GM15510 (cell line): ENCODE data around the gene FMNL3.

Experiments used
- POLR2A ChIP-seq: IDR thresholded peaks from 3 replicates; pipeline ENCODE4 v1.6.1; 2011; ENCODE audit warnings: borderline replicate concordance; ENCODE audit not compliant: insufficient read length; ENCODE audit errors: extremely low read depth

The FMNL3 gene

DNA sequence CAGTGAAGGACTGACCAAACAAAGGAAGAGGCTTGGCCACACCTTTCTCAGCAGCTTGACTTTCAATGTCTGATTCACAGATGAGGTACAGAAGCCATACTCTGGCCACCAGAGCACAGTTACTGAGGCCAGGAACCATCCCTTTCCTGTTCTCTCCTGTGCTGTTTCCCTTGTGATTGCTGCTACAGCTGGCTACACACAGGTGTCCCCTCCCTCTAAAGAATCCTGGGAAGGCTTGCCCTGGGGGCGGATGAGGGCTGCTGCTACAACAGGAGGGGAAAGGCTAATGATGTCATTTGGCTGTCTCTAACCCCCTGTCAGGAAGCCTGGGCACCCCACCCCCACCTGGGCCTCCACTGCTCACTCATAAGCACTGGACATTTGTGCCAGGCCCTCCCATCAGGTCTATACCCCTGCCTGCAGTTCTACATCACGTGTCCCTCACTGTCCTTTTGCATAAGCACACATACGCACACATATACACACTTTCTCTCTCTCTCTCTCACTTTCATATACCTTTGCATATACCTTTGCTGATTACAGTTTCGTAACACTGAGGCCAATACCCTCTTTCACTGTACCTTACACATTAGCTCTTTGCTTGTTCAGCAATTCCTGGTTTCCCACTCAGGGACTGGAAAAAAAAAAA, 42.5 kb downstream of the FMNL3 start:
- no peak for TF ChIP-seq POLR2A

DNA sequence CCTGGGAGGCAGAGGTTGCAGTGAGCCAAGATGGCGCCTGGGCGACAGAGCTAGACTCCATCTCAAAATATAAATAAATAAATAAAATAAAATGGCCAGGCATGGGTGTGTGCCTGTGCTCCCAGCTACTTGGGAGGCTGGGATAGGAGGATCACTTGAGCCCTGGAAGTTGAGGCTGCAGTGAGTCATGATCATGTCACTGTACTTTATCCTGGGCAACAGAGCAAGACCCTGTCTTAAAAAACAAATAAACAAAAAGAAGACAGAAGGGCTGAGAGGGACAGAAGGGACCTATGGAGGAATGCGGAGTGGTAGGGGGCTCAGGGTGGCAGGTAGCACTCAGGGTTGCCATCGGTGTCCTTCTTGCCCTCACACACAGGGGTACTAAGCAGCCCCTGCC, 43.0 kb downstream of the FMNL3 start:
- TF ChIP-seq POLR2A, result no peak

DNA sequence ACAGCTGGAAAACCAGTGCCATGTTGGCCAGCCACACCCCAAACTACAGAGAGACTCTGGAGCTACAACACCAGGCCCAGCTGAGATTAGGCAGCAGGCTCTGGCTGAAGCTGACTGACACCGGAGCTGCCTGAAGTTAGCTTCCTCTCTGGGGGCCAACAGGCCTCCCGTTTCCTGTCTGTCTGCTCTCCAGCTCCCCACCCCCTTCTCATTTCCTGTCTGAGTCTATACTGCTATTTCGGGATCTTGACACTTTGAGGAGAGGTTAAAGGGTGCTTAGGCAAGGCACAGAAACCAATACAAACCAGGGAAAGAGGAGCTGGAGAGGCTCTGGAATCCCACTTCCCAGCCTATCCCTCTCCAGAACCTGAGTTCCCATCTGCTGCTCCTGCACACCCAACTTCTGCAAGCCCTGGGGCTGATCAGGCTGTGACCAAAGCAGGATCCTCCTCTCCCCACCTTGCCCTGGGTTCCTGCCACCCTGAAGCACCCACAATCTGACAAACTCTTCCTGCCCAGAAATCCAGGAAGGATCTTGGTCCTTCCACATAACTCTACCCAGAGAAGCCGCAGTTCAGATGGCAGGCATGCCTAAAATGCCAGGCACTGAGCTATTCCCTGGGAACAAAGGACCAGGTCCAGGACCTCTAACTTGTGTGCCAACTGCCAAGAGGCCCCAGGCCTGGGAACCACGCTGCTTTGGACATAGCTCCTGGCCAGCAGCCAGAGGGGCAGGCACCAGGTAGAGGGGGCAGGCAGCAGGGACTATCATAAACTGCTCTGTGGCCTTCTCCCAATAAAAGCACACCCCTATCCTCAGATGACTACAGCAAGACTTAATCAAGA, 44.0 kb downstream of the FMNL3 start:
- peak; percentile 48 for TF ChIP-seq POLR2A

DNA sequence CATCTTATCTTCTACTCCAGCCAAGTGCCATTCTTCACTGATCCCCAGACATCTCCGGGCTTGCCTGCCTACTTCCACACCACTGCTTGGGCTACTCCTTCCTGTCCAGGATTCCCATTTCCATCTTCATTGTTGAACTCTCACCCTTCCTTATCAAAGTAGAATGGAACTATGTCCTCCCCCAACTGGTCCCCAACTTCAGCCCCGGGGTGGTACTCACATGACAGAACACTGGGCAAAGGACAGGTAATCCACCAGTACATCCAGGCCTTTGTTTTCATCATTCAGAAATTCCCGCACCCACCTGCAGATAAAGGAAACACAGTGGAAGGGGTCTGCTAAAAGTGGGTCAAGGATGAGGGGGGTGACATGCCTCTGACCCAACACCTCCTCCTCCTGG, 45.5 kb downstream of the FMNL3 start:
- no peak for TF ChIP-seq POLR2A

DNA sequence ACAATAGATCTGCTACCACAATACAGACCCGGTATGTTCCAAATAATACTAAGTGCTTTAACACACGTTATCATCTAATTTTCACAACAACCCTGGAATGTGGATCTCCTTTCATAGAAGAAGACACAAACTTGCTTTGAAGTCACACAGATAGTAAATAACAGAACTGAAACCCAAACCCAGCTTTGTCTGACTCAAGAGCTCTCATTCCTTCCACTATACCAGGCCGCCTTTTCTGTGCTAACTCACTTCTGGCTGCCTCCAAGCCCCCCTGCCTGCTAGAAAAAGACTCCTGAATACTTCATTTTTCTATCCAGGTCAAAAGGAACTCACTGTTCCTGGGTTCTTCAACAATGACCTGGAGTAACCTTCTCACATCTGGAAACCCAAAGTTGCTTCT, 46.0 kb downstream of the FMNL3 start:
- TF ChIP-seq POLR2A, result no peak

DNA sequence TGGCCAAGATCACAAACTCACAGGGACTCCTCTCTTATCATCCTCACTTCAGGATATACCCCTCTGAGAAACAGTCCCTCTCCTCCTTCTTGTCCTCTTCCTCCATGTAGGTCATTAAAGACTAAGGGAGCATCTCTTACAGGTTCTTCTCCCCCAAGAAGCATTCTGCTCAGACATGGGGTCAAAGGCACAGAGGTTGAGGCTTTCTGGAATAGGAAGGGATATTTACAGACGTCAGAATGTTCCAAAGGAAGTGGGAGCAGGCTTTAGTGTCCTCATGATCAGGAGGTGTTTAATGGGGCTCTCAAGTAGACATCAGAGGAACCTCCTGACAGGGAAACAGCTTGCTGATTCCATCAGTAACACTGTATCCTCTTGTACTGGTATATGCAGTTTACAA, 47.5 kb downstream of the FMNL3 start:
- no peak for TF ChIP-seq POLR2A

DNA sequence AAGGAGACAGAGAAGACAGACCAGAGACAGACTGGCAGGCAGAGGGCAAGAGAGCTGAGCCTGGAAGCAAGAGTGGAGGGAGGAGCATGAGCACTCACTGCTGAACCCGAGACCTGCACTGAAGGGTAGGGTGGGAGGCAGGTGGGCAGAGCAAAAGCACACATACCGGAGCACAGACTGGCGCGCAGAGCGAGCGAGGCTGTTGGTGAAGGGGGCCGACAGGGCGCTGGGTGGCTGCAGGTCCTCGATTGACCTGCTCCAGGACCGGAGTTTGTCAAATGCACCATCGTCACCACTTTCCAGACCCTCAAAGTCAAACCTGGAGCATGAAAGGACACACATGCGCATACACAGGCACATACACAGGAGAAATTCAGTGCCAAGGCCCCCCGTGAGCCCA, 48.9 kb downstream of the FMNL3 start:
- no peak for TF ChIP-seq POLR2A

- no peak for TF ChIP-seq POLR2A
These were observed 51.5 kb downstream of the FMNL3 start for GRCh38 chr12:49655595-49656236.

- no peak for TF ChIP-seq POLR2A
These were observed 52.5 kb downstream of the FMNL3 start for GRCh38 chr12:49654715-49655114.

DNA sequence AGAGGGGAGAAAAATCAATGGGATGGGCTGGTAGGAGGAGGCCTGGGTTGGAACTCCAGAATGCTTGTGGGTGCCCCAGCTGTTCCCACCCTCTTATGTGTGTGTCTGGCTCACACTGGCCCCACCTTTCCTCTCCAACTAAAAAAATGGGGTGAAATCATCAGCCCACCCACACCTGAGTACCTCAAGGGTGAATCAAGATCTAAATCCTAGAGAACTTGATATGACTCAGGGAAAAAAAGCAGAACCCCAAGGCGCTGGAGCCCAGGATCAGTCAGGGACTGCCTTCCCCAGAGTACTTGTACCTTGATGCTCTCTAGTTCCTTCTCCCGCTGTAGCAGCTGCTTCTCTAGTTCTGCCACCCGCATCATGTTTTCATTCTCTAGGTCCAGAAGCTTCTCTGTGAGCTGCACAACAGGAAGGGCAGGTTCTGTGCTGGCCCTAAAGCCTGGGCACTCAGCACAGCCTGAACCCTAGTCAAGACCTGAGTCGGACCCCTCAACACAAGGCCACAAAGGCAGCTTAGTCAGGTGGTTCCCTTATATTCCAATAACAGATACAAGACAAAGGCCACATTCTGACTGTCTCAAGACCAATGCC, 54.2 kb downstream of the FMNL3 start:
- no peak for TF ChIP-seq POLR2A

- no peak for TF ChIP-seq POLR2A
These were observed 55.4 kb downstream of the FMNL3 start for GRCh38 chr12:49651855-49652254.

- no peak for TF ChIP-seq POLR2A
These were observed 57.3 kb downstream of the FMNL3 start for GRCh38 chr12:49649892-49650291.

- no peak for TF ChIP-seq POLR2A
These were observed 57.8 kb downstream of the FMNL3 start for GRCh38 chr12:49649445-49649844.

DNA sequence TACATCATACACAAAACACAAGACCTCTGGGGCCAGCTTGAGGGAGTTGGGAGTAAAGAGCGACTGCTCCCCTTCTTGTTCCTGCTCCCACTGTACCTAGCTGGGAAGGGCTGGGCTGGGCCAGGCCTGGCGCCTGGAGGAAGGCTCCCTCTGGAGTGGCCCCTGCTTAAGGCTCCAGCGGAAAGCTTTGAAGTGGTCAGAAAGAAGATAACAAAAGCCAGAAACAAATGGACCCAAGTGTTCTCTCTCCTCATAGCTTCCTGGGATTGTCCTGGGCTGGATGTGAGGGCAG, 58.5 kb downstream of the FMNL3 start:
- TF ChIP-seq POLR2A, result no peak
